ENCODE results near the gene CCSAP.

DNA sequence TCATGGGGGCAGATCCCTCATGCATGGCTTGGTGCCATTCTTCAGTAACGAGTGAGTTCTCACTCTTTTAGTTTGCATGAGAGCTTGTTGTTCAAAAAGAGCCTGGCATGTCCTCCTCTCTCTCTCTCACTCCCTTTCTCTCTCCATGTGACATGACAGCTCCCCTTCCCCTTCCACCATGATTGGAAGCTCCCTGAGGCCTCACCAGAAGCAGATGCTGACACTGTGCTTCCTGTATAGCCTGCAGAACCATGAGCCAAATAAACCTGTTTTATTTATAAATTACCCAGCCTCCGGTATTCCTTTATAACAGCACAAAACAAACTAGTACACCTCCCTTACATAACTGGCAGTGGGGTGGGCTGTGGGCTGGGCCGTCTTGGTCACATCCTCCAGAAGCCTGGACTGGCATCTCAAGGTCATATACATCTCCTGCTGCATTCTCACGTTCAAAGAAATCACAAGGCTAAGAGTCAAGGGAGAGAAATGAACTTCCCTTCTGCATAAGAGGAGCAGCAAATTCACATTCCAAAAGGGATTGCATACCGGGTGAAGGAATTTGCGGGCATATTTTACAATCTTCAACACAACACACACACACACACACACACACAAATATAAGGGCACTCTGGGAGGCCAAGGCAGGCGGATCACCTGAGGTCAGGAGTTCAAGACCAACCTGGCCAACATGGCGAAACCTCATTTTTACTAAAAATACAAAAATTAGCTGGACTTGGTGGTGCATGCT is 2.3 kb upstream of the CCSAP start:
- no peak for TF ChIP-seq CTCF (IDR thresholded peaks at IDR 0.05; ENCODE audit: low read depth, low read length, poor library complexity, severe bottlenecking)
- TF ChIP-seq EZH2phosphoT487 (IDR thresholded peaks at IDR 0.05; ENCODE audit: borderline replicate concordance, low read length), result no peak
